ENCODE measurements around the gene PCDHB16. TPM values are rescaled to one million over a fixed set of nuclear protein-coding genes. Genes with fewer than 3 reads are reported as not detected.
"Not testable (repeated sequence)": the region's sequence is repeated elsewhere in the genome, so short reads cannot be mapped to it uniquely, and the experiment has no call there.

PCDHB16 gene
- total RNA-seq, 1 experiment from 2014 or later, result 6.5 TPM

DNA sequence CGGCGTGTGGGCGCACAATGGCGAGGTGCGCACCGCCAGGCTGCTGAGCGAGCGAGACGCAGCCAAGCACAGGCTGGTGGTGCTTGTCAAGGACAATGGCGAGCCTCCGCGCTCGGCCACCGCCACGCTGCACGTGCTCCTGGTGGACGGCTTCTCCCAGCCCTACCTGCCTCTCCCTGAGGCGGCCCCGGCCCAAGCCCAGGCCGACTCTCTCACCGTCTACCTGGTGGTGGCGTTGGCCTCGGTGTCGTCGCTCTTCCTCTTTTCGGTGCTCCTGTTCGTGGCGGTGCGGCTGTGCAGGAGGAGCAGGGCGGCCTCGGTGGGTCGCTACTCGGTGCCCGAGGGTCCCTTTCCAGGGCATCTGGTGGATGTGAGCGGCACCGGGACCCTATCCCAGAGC lies 30.1 kb upstream of the PCDHB16 start:
- H3K23ac ChIP-seq (ENCODE audit: insufficient read length, low read depth, low read length); H2BK15ac ChIP-seq (ENCODE audit: low read depth, low read length); H3K79me1 ChIP-seq (ENCODE audit: insufficient read depth, low read depth, low read length, poor library complexity, severe bottlenecking); H3K27me3 Mint-ChIP-seq (ENCODE audit: low read depth); H3K27me3 ChIP-seq (ENCODE audit: insufficient read depth, low read length); H3K56ac ChIP-seq (ENCODE audit: insufficient read length, low read depth, low read length); H3K4me1 ChIP-seq (ENCODE audit: insufficient read depth, low read length); H3T11ph ChIP-seq (ENCODE audit: low read length); H4K8ac ChIP-seq (replicated peaks; ENCODE audit: insufficient read length, low read depth, low read length); H3K27ac ChIP-seq (ENCODE audit: insufficient read length, low read depth, low read length); H3K79me2 ChIP-seq (ENCODE audit: insufficient read depth, low read length); H3K4me1 Mint-ChIP-seq; H3K18ac ChIP-seq (ENCODE audit: insufficient read length, low read depth, low read length); H3K4me3 Mint-ChIP-seq; H3K14ac ChIP-seq (ENCODE audit: insufficient read depth, low read length); H3K23me2 ChIP-seq (ENCODE audit: insufficient read length, low read depth, low read length, poor library complexity, severe bottlenecking); H2BK20ac ChIP-seq (ENCODE audit: low read depth, low read length, poor library complexity, severe bottlenecking); H2AFZ ChIP-seq (ENCODE audit: low read length); H2BK5ac ChIP-seq (ENCODE audit: insufficient read length, low read length); H3K27ac Mint-ChIP-seq; H3K4ac ChIP-seq (ENCODE audit: low read depth, low read length); H2AK5ac ChIP-seq (ENCODE audit: insufficient read length, low read length); H4K5ac ChIP-seq (ENCODE audit: insufficient read length, low read depth, low read length); DNase-seq; H4K20me1 ChIP-seq (ENCODE audit: control insufficient read depth, insufficient read depth, insufficient read length); H4K91ac ChIP-seq (ENCODE audit: insufficient read length, low read depth, low read length); H3K9me3 ChIP-seq (ENCODE audit: control insufficient read depth, low read depth, low read length); H2BK12ac ChIP-seq (ENCODE audit: insufficient read length, low read depth, low read length); H2BK120ac ChIP-seq (ENCODE audit: low read depth, low read length, poor library complexity, severe bottlenecking); H3K9ac ChIP-seq (ENCODE audit: extremely low read depth, insufficient read length, low read length); H3K4me2 ChIP-seq (ENCODE audit: insufficient read depth, insufficient read length, low read length): not testable (repeated sequence)
- H3K9me3 Mint-ChIP-seq, result peaks cover 37 to 40% of the 10 kb centered on the region in 2 experiments
- WGBS (ENCODE audit: extremely low coverage, insufficient read length, low lambda C conversion rate), result no CpG with 5 or more reads among the region's 36 CpGs
- H3K36me3 Mint-ChIP-seq (ENCODE audit: insufficient read depth in 1 of 3, low read depth in 3 of 3), result peaks cover 1 to 27% (median 5%) of the 10 kb centered on the region in 3 experiments; a peak in 5 of 7 replicates
